NCI-H748 (cell line): Measurements from ENCODE around the gene SPINK4.
A peak's percentile ranks its signal among the peaks of the same experiment; 100 is the strongest.

ENCODE experiments used
- DNase-seq: peaks from one replicate; lab custom pipeline; 2025; ENCODE audit not compliant: unreplicated experiment; lab: John Stamatoyannopoulos, UW

The SPINK4 gene

GRCh38 chr9:33239921-33240320, at the start of gene SPINK4:
Gene SPINK4 (plus strand): TSS chr9:33240167. CDS start chr9:33240209, 42 bp downstream.
- DNase-seq: no peak

DNA sequence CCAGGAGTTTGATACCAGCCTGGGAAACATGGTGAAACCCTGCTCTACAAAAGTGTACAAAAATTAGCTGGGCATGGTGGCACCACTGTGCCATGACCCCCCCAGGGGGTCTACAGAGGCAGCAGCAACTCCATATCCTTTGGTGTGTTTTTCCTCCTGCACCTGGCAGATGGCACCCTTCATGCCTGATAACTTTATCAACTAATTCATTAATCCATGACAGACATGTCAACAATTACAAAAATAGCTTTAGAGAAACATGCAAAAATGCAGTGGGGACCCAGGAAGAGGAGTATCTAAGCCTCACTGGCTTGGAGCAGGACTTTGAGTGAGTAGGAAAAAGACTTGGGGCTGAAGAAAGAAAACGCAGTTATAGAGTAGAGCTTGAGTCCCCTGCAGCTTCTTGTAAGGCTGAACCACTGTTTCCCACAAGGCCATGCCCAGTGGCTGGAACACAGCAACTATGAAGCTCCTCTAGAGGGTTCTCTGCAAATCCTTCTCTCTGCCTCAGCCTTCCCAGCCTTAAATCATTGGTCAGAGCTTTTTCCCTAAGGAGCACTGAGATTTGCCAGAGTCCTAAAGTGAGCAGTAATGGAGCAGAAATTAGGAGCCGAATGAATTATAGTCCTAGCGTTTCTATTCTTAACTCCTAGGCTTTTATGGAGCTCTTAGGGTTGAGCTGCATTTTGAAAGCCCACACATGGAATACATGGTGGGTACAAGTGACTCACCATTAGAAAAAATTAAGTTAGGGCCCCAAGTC, 47.3 kb upstream of the SPINK4 start:
- no peak for DNase-seq

GRCh38 chr9:33193818-33194217, 46.1 kb upstream of the SPINK4 start:
- no peak for DNase-seq

DNA sequence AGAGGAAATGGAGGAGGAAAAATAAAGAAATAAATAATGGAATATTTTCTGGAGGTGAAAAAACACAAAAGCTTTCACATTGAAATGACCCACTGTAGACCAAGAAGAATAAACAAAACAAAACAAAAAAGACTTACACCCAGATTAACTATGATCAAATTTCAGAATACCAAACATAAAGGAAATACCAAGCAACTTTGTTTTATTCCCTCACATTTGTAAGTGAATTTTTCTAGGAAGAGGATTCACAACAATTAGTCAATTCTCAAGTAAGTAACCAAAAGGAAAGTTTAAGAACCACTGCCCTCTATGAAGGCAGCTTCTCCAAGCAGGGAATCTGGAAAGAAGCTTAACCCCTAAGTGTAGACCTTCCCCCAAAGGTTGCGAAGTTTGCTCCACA, 43.2 kb upstream of the SPINK4 start:
- no peak for DNase-seq

DNA sequence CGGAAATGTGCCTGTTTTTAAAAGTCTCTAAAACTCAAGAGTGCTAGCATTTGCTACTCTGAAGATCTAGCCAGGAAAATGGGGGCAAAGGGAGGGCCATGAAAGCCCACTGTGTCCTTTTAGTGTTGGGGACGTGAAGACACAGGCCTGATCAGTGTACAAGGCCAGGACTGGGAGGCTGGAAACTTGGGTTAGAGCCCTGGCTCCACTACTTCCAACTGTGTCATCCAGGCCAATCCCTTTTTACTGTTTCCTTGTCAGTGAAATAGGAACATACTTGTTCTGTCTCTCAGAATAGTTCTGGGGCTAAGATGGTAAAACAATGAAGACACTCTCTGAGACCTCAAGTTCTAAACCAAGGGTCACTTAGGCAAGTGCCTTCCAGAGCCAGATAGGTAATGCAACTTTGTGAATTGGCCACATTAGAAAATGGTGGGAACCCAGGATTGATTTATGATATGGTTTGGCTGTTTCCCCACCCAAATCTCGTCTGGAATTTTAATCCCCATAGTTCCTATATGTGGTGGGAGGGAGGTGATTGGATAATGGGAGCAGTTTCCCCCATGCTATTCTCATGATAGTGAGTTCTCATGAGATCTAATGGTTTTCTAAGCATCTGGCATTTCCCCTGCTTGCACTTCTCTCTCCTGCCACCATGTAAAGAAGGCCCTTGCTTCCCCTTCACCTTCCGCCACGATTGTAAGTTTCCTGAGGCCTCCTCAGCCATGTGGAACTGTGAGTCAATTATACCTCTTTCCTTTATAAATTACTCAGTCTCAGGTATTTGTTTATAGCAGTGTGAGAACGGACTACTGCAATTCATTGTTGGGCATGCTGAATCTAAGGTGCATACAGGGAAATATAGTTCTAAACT, 42.5 kb upstream of the SPINK4 start:
- no peak for DNase-seq

DNA sequence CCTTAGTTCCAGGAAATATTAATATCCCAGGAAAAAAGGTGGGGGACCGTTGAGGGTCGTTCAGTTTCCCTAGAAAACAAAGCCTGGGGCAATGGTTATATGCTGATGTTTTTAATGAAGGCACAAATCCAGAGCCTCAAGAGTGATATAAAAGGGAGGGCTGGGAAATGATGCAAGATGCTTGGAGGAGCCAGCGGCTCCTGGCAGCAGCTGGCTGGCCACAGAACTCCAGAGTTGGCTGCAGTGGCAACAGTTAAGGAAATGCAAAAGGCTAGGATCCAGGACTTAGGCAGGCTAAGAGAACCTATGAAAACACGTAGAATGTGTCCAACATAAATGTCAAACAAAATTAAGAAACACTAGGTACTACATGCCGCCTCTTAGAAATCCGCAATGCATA, 41.8 kb upstream of the SPINK4 start:
- no peak for DNase-seq

DNA sequence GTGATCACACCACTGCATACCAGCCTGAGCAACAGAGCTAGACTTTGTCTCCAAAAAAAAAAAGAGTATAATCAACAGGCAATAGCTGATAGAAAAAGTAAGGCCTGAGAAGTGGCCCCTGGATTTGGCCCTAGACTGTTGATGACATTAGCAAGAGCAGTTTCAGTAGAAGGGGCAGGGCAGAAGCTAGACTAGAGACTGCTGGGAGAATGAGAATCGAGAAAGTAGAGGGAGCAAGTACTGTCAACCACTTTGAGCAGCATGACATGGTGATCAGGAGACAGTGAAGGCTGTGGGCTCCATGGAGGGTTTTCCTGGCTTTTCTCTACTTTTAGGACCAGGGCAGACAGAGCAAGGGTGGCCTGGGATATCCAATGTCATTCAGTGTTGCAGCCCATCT, 37.9 kb upstream of the SPINK4 start:
- no peak for DNase-seq

DNA sequence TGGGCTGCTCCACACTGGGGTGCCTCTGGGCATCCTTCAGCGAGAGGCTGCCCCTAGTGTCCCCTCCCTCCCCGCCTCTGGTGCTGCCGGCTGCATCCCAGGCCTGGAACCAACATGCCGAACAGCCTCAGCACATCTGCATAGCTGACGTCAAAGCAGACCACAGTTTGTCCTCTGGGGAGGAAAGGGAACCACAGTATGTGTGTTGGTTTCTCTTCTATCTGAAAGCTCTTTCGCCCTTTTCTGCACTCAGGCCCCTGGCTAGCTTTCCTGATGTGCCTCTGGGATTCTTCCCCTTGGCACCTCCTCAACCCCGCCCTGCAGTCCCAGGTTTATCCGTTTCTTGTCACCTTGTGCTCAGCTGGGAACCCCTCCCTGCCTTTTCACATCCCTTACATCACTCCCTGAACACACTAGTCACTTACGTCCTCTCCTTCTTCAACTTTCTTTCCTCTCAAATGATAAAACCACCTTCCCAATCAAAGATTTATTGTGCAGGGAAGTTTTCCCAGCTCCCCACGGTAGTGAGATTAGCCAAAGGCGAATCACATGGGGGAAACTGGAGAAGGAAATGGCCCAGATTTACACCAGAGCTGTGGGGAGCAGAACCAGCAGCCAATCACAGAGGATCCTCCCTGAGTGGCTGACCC, 37.3 kb upstream of the SPINK4 start:
- DNase-seq: no peak

GRCh38 chr9:33209394-33209793, 30.6 kb upstream of the SPINK4 start:
- no peak for DNase-seq

GRCh38 chr9:33210006-33210715, 29.8 kb upstream of the SPINK4 start:
- DNase-seq: no peak

- DNase-seq: no peak
Observed at GRCh38 chr9:33211695-33212393, 28.1 kb upstream of the SPINK4 start.

GRCh38 chr9:33220681-33221567, 19.0 kb upstream of the SPINK4 start:
- DNase-seq: no peak

- no peak for DNase-seq
Observed at GRCh38 chr9:33221568-33221884, 18.4 kb upstream of the SPINK4 start.

DNA sequence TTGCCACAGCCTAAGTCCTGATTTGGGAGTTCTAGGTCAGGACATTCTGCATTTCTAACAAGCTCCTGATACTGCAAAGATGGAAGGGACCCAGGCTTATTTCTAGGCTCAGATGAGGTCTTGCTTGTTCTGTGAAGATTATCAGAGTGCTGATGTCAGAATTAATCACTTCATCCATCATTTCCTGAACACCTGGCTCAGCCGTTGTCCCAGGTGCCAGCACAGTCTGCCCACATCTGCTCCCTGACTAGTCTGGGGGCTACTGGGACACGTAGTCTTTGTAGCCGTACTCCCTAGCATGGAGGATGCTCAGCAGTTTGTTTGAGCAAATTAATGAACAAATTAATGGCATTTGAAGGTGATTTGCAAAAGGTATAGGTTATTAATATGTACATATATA, 17.9 kb upstream of the SPINK4 start:
- no peak for DNase-seq

GRCh38 chr9:33223696-33224095, 16.3 kb upstream of the SPINK4 start:
- no peak for DNase-seq

GRCh38 chr9:33225319-33226147, 14.4 kb upstream of the SPINK4 start:
- DNase-seq: peak; percentile 60

DNA sequence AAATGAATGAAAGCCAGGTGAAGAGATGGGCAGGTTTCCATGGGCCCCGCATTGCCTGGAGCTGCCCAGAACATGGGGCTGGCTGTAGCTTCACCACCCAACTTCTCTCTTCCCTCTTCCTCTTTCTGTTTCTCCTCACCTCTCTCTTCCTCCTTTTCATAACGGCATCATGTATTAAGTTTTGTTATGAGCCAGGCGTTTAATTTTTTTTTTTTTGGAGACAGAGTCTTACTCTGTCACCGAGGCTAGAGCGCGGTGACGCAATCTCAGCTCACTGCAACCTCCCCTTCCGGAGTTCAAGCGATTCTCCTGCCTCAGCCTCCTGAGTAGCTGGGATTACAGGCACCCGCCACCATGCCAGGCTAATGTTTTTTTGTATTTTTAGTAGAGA, 13.0 kb upstream of the SPINK4 start:
- DNase-seq: no peak

GRCh38 chr9:33227741-33228140, 12.2 kb upstream of the SPINK4 start:
- no peak for DNase-seq

- DNase-seq: no peak
Observed at GRCh38 chr9:33228606-33229005, 11.4 kb upstream of the SPINK4 start.
